ENCODE results near the gene NTPCR.
"Not testable (repeated sequence)": the region's sequence is repeated elsewhere in the genome, so short reads cannot be mapped to it uniquely, and the experiment has no call there.

The NTPCR gene

GRCh38 chr1:232987046-232987773 is 36.8 kb downstream of the NTPCR start:
- DNase-seq = no peak

- no peak for DNase-seq
Observed at GRCh38 chr1:232987774-232988140, 37.3 kb downstream of the NTPCR start.

GRCh38 chr1:232988572-232989040 is 38.2 kb downstream of the NTPCR start:
- DNase-seq = no peak

- DNase-seq = no peak
Observed at GRCh38 chr1:232990176-232991128, 40.0 kb downstream of the NTPCR start.

GRCh38 chr1:232991238-232991637 is 40.8 kb downstream of the NTPCR start:
- DNase-seq = no peak

- no peak for DNase-seq
Observed at GRCh38 chr1:232992227-232992626, 41.8 kb downstream of the NTPCR start.

GRCh38 chr1:232993555-232993954 is 43.1 kb downstream of the NTPCR start:
- no peak for DNase-seq

- no peak for DNase-seq
Observed at GRCh38 chr1:232995189-232995588, 44.8 kb downstream of the NTPCR start.

- no peak for DNase-seq
Observed at GRCh38 chr1:232996143-232996542, 45.7 kb downstream of the NTPCR start.

- DNase-seq = no peak
Observed at GRCh38 chr1:232998138-232998537, 47.7 kb downstream of the NTPCR start.

- no peak for DNase-seq
Observed at GRCh38 chr1:232998646-232999045, 48.2 kb downstream of the NTPCR start.

- no peak for DNase-seq
Observed at GRCh38 chr1:232999956-233000625, 49.7 kb downstream of the NTPCR start.

- DNase-seq = not testable (repeated sequence)
Observed at GRCh38 chr1:233003638-233004037, 53.2 kb downstream of the NTPCR start.

GRCh38 chr1:233004451-233004850 is 54.0 kb downstream of the NTPCR start:
- DNase-seq = no peak

GRCh38 chr1:233005156-233005555 is 54.7 kb downstream of the NTPCR start:
- DNase-seq = no peak

- DNase-seq = no peak
Observed at GRCh38 chr1:233005703-233006102, 55.3 kb downstream of the NTPCR start.

GRCh38 chr1:233006108-233006507 is 55.7 kb downstream of the NTPCR start:
- DNase-seq = no peak

GRCh38 chr1:233006541-233006973 is 56.1 kb downstream of the NTPCR start:
- DNase-seq = no peak

- no peak for DNase-seq
Observed at GRCh38 chr1:233010146-233010545, 59.7 kb downstream of the NTPCR start.

- DNase-seq = no peak
Observed at GRCh38 chr1:233012021-233012420, 61.6 kb downstream of the NTPCR start.

GRCh38 chr1:233015965-233016364 is 65.6 kb downstream of the NTPCR start:
- no peak for DNase-seq

GRCh38 chr1:233016798-233017197 is 66.4 kb downstream of the NTPCR start:
- DNase-seq = no peak

- DNase-seq = no peak
Observed at GRCh38 chr1:233019083-233019482, 68.7 kb downstream of the NTPCR start.
